ENCODE results near the gene LGALS1.
A peak's percentile ranks its signal among the peaks of the same experiment; 100 is the strongest.

GRCh38 chr22:37676736-37677492, 1.5 kb downstream of the LGALS1 start:
- TF ChIP-seq CTCF (IDR thresholded peaks at IDR 0.05) (no peak), POLR2A (IDR thresholded peaks at IDR 0.05) (peak in 1 of 2 donors; percentile 47)

Data from Peyer's patch (tissue), 4 donors.